Measurements from ENCODE around the gene SMG6. TPM values are rescaled to one million over a fixed set of nuclear protein-coding genes. Genes with fewer than 3 reads are reported as not detected.

Gene SMG6
- total and polyA plus RNA-seq, 2 experiments from 2014 or later = 16.8 to 63.1 TPM

DNA sequence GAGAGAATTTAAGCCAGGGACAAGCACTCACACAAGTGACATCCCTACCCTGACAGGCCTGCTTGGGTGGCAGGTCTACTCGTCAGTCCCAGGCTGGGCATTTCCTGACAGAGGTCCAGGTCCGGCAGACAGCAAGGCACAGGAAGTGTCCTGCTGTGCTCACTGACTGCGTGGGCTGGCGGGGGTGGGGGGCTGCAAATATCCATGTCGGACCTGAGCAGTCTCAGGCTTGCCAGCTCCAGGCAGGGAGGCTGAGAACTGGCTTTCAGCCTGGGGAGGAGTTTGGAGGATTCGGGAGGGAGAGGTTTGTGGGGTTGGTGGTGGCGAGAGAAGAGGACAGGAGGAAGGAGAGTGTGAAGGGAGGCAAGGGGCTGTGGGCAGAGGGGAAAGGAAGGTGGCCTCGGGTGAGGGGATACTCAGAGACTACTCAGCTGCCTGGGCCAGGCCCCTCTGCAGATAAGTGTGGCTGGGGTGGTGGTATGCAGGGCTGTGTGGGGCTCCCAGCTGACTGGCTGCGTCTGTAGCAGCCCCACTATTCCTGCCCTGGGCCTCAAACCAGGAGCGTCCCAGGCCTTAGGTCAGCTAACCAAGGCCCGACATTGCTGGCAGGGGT, 240.9 kb downstream of the SMG6 start:
- TF ChIP-seq EZH2phosphoT487 (IDR thresholded peaks at IDR 0.05; ENCODE audit: insufficient read depth, low read depth) (no peak), EZH2 (IDR thresholded peaks at IDR 0.05; ENCODE audit: insufficient read depth, poor library complexity, severe bottlenecking) (no peak)
- H3F3A ChIP-seq (ENCODE audit: insufficient read depth) = peaks cover 55% of the 10 kb centered on the region
- H3K79me2 ChIP-seq (ENCODE audit: insufficient read depth) = peaks cover 37% of the 10 kb centered on the region
- peaks cover 60% of the 10 kb centered on the region for H3K4me1 ChIP-seq (ENCODE audit: insufficient read depth)
- no peak overlapping the region for H3K4me3 ChIP-seq
- peak overlapping the region; percentile 61 for H3K4me2 ChIP-seq (ENCODE audit: unreplicated experiment)
- in situ Hi-C loops (cut with MboI) = loop anchor here (10.0 kb wide), 1 partner anchor 182 kb away; no protein-coding TSS in a partner anchor
- H3K27me3 ChIP-seq (replicated peaks; ENCODE audit: insufficient read depth) = no peaks in the 10 kb centered on the region
- H3K9me2 ChIP-seq (ENCODE audit: insufficient read depth) = no peaks in the 10 kb centered on the region
- DNase-seq = peak; percentile 60
- no peak overlapping the region for H2AFZ ChIP-seq
- peak overlapping the region; percentile 72 for H3K9ac ChIP-seq
- no peaks in the 10 kb centered on the region; the same call in 1 of the 2 replicates for H3K36me3 ChIP-seq (ENCODE audit: low read depth)
- H3K27ac ChIP-seq = peak overlapping the region; percentile 96
- H4K20me1 ChIP-seq (ENCODE audit: insufficient read depth) = no peaks in the 10 kb centered on the region
- 15 to 18% methylated on average over 10 to 11 of the region's 11 CpGs for WGBS, 2 experiments (ENCODE audit: low coverage in 1 of 2, low lambda C conversion rate in 2 of 2, missing lambda C conversion rate in 2 of 2)
- H3K9me3 ChIP-seq (ENCODE audit: low read depth) = no peaks in the 10 kb centered on the region

DNA sequence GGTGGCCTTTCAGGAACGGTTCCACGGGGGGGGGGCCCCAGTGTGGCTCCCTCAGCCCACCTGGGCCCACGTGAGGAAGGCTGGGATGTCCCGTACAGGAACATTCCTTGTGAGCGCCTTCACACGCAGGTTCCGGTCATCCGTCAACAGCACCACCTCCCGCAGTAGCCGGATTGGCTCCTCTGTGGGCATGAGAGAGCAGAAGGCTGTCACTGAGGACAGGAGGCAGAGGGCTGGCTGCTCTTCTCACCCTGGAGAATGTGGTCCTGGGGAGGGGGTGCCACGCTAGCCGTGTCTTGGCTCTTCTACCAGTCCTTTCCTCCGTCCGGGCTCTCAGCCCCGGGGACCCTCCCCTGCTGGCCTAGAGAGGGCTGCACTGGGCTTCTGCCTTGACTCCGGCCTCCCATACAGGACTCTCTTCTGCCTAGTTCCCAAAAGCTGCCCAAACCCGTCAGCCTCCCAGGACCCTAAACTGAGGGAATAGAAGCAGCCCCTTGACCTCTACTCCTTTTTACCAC, 242.1 kb downstream of the SMG6 start:
- Histone ChIP-seq H4K20me1 (ENCODE audit: insufficient read depth) (no peaks in the 10 kb centered on the region), H3K27me3 (replicated peaks; ENCODE audit: insufficient read depth) (no peaks in the 10 kb centered on the region), H3K4me2 (ENCODE audit: unreplicated experiment) (no peak overlapping the region), H3K27ac (peak overlapping the region; percentile 96), H3K4me1 (ENCODE audit: insufficient read depth) (peaks cover 48% of the 10 kb centered on the region), H3K9me3 (ENCODE audit: low read depth) (no peaks in the 10 kb centered on the region), H3F3A (ENCODE audit: insufficient read depth) (peaks cover 43% of the 10 kb centered on the region), H3K79me2 (ENCODE audit: insufficient read depth) (peaks cover 41% of the 10 kb centered on the region), H2AFZ (no peak overlapping the region), H3K9me2 (ENCODE audit: insufficient read depth) (no peaks in the 10 kb centered on the region), H3K9ac (peak overlapping the region; percentile 72), H3K4me3 (no peak overlapping the region), H3K36me3 (ENCODE audit: low read depth) (no peaks in the 10 kb centered on the region; the same call in 1 of the 2 replicates)
- DNase-seq = no peak
- in situ Hi-C loops (cut with MboI) = loop anchor here (10.0 kb wide), 1 partner anchor 183 kb away; no protein-coding TSS in a partner anchor
- TF ChIP-seq EZH2 (IDR thresholded peaks at IDR 0.05; ENCODE audit: insufficient read depth, poor library complexity, severe bottlenecking) (no peak), EZH2phosphoT487 (IDR thresholded peaks at IDR 0.05; ENCODE audit: insufficient read depth, low read depth) (no peak)
- WGBS, 2 experiments (ENCODE audit: low coverage in 1 of 2, low lambda C conversion rate in 2 of 2, missing lambda C conversion rate in 2 of 2) = 83 to 85% methylated on average over 14 to 16 of the region's 17 CpGs

DNA sequence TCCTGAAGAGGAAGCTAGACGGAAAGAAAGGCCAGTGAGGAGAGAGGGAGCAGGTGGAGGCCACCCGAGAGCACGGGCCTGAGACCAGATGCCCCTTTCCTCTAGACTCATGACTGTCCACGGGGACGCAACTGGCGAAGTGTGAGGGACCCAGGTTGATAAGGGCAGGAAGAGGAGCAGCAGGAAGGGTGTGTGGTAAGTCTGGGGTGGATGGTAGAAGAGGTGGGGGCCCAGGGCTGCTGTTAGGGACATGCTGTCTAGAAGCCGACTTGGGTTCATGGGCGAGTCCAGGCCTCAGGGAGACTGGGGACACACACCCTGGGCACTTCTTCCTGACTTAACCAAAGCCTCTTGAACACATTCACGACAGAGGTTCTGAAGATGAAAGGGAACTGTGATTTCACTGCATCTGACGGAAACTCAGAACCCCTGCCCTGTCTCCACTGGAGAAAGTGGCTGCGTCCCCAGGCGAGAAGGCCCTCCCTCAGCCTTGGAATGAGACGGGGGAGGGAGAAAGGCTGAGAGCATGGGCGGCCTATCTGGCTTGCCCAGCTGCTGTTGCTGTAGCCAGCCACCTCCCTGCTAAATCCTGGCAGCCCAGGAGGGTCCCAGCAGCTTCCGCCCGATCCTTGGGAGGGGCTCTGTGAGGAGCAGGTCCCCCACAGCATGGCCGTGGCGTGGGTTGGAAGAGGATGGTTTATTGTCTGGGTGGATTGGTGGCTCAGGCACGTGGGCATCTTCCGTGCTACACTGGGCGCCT, 242.7 kb downstream of the SMG6 start:
- in situ Hi-C loops (cut with MboI) = loop anchor here (10.0 kb wide), 1 partner anchor 184 kb away; no protein-coding TSS in a partner anchor
- Histone ChIP-seq H3K27ac (peak overlapping the region; percentile 96; the same call in 1 of the 2 replicates), H2AFZ (no peak overlapping the region), H3F3A (ENCODE audit: insufficient read depth) (peaks cover 37% of the 10 kb centered on the region), H3K9me3 (ENCODE audit: low read depth) (no peaks in the 10 kb centered on the region), H3K4me2 (ENCODE audit: unreplicated experiment) (no peak overlapping the region), H3K9ac (peak overlapping the region; percentile 34), H3K79me2 (ENCODE audit: insufficient read depth) (peaks cover 46% of the 10 kb centered on the region), H3K9me2 (ENCODE audit: insufficient read depth) (no peaks in the 10 kb centered on the region), H4K20me1 (ENCODE audit: insufficient read depth) (no peaks in the 10 kb centered on the region), H3K27me3 (replicated peaks; ENCODE audit: insufficient read depth) (no peaks in the 10 kb centered on the region), H3K4me3 (no peak overlapping the region), H3K36me3 (ENCODE audit: low read depth) (no peaks in the 10 kb centered on the region; the same call in 1 of the 2 replicates), H3K4me1 (ENCODE audit: insufficient read depth) (peaks cover 42% of the 10 kb centered on the region)
- 61 to 73% methylated on average over 19 to 21 of the region's 21 CpGs for WGBS, 2 experiments (ENCODE audit: low coverage in 1 of 2, low lambda C conversion rate in 2 of 2, missing lambda C conversion rate in 2 of 2)
- DNase-seq = no peak
- TF ChIP-seq EZH2phosphoT487 (IDR thresholded peaks at IDR 0.05; ENCODE audit: insufficient read depth, low read depth) = no peak
- TF ChIP-seq EZH2 (IDR thresholded peaks at IDR 0.05; ENCODE audit: insufficient read depth, poor library complexity, severe bottlenecking) = no peak

DNA sequence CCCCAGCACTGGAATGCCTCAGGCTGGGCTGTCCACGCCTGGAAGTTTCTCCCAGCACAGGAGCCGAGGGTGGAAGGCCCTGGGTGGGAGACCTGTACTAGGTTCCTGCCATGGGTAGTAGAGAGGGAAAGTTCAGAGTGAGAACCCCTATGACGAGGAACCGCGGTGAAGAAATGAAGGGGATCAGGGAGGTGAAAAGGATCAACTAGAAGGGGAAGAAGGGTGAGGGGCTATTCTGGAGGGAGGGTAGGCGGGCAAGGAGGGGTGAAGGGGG, 243.3 kb downstream of the SMG6 start:
- Histone ChIP-seq H3K4me1 (ENCODE audit: insufficient read depth) (peaks cover 36% of the 10 kb centered on the region), H3K9ac (0 out of 2 replicates have a peak overlapping the region, but pooled peaks have one; percentile 20), H3K27ac (no peak overlapping the region), H3K4me3 (no peak overlapping the region), H3K36me3 (ENCODE audit: low read depth) (no peaks in the 10 kb centered on the region; the same call in 1 of the 2 replicates), H3K27me3 (replicated peaks; ENCODE audit: insufficient read depth) (no peaks in the 10 kb centered on the region), H3K4me2 (ENCODE audit: unreplicated experiment) (no peak overlapping the region), H3K9me3 (ENCODE audit: low read depth) (no peaks in the 10 kb centered on the region), H2AFZ (no peak overlapping the region), H3K9me2 (ENCODE audit: insufficient read depth) (no peaks in the 10 kb centered on the region), H3F3A (ENCODE audit: insufficient read depth) (peaks cover 31% of the 10 kb centered on the region), H4K20me1 (ENCODE audit: insufficient read depth) (no peaks in the 10 kb centered on the region), H3K79me2 (ENCODE audit: insufficient read depth) (peaks cover 46% of the 10 kb centered on the region)
- in situ Hi-C loops (cut with MboI) = loop anchor here (10.0 kb wide), 1 partner anchor 184 kb away; no protein-coding TSS in a partner anchor
- WGBS, 2 experiments (ENCODE audit: low coverage in 1 of 2, low lambda C conversion rate in 2 of 2, missing lambda C conversion rate in 2 of 2) = 90 to 98% methylated on average over 5 to 6 of the region's 6 CpGs
- no peak for DNase-seq
- TF ChIP-seq EZH2 (IDR thresholded peaks at IDR 0.05; ENCODE audit: insufficient read depth, poor library complexity, severe bottlenecking) (no peak), EZH2phosphoT487 (IDR thresholded peaks at IDR 0.05; ENCODE audit: insufficient read depth, low read depth) (no peak)
